Panc1 (cell line): ENCODE measurements around the gene FARSA.

Experiments used
- CTCF ChIP-seq: fragments of 450-650 bp; IDR thresholded peaks from 2 replicates; pipeline ENCODE4 v1.5.1; 2017; ENCODE audit warnings: mild to moderate bottlenecking
- POLR2AphosphoS5 ChIP-seq: IDR thresholded peaks from 2 replicates; pipeline ENCODE4 v1.6.1; 2012; ENCODE audit warnings: mild to moderate bottlenecking, low read depth, low read length, moderate library complexity
- SIN3A ChIP-seq: IDR thresholded peaks from 2 replicates; pipeline ENCODE4 v1.6.1; 2012; ENCODE audit warnings: low read depth, mild to moderate bottlenecking, low read length, moderate library complexity, borderline replicate concordance; ENCODE audit not compliant: insufficient read depth
- TCF7L2 ChIP-seq: IDR thresholded peaks from 2 replicates; pipeline ENCODE4 v1.6.1; 2011; ENCODE audit warnings: mild to moderate bottlenecking, low read depth, low read length, inconsistent platforms
- TF ChIP-seq, protein P1 (sequence below), 2 experiments: IDR thresholded peaks; 2 replicates each; pipeline ENCODE4 v1.6.1; 2011 to 2012; ENCODE audit warnings: low read depth in 2 of 2, control low read depth in 1 of 2, low read length in 1 of 2, mild to moderate bottlenecking in 1 of 2, moderate library complexity in 1 of 2; ENCODE audit not compliant: insufficient read depth in 1 of 2

GRCh38 chr19:12907166-12907565 is 26.3 kb downstream of the FARSA start:
- TF ChIP-seq CTCF (no peak), POLR2AphosphoS5 (no peak), SIN3A (no peak), TCF7L2 (no peak)
- TF ChIP-seq, protein P1, sequence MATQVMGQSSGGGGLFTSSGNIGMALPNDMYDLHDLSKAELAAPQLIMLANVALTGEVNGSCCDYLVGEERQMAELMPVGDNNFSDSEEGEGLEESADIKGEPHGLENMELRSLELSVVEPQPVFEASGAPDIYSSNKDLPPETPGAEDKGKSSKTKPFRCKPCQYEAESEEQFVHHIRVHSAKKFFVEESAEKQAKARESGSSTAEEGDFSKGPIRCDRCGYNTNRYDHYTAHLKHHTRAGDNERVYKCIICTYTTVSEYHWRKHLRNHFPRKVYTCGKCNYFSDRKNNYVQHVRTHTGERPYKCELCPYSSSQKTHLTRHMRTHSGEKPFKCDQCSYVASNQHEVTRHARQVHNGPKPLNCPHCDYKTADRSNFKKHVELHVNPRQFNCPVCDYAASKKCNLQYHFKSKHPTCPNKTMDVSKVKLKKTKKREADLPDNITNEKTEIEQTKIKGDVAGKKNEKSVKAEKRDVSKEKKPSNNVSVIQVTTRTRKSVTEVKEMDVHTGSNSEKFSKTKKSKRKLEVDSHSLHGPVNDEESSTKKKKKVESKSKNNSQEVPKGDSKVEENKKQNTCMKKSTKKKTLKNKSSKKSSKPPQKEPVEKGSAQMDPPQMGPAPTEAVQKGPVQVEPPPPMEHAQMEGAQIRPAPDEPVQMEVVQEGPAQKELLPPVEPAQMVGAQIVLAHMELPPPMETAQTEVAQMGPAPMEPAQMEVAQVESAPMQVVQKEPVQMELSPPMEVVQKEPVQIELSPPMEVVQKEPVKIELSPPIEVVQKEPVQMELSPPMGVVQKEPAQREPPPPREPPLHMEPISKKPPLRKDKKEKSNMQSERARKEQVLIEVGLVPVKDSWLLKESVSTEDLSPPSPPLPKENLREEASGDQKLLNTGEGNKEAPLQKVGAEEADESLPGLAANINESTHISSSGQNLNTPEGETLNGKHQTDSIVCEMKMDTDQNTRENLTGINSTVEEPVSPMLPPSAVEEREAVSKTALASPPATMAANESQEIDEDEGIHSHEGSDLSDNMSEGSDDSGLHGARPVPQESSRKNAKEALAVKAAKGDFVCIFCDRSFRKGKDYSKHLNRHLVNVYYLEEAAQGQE (IDR thresholded peaks at IDR 0.05; ENCODE audit: insufficient read depth in 1 of 2, low read depth in 2 of 2, low read length in 1 of 2): no peak
